Neural progenitor cell (in vitro differentiated cells): ENCODE measurements around the gene SESTD1. TPM values are rescaled to one million over a fixed set of nuclear protein-coding genes. Genes with fewer than 3 reads are reported as not detected.

Experiments used
- DNase-seq: peaks from one replicate; pipeline ENCODE4 v3.0.0-alpha.2; 2016; ENCODE audit warnings: low spot score
- H2AFZ ChIP-seq: fragments of 200-600 bp; sonication (generic); replicated peaks from 2 replicates; pipeline ENCODE4 v1.6.1; 2016; ENCODE audit warnings: antibody characterized with exemption
- H3F3A ChIP-seq: fragments of 200-600 bp; sonication (generic); 2 replicates; pipeline ENCODE4 v1.6.1; 2016; ENCODE audit warnings: antibody characterized with exemption, low read depth
- H3K27ac ChIP-seq: fragments of 200-600 bp; sonication (generic); 2 replicates; pipeline ENCODE4 v1.5.1; 2016; ENCODE audit warnings: mild to moderate bottlenecking
- H3K27me3 ChIP-seq: fragments of 200-600 bp; sonication (generic); 2 replicates; pipeline ENCODE4 v1.6.1; 2016; ENCODE audit warnings: mild to moderate bottlenecking, moderate library complexity
- H3K36me3 ChIP-seq: fragments of 200-600 bp; sonication (generic); 2 replicates; pipeline ENCODE4 v1.5.1; 2016
- H3K4me1 ChIP-seq: fragments of 200-600 bp; sonication (generic); 2 replicates; pipeline ENCODE4 v1.6.1; 2016; ENCODE audit warnings: mixed run types
- H3K4me2 ChIP-seq: fragments of 200-600 bp; sonication (generic); 2 replicates; pipeline ENCODE4 v1.6.1; 2016
- H3K4me3 ChIP-seq: fragments of 200-600 bp; sonication (generic); 2 replicates; pipeline ENCODE4 v1.5.1; 2016
- H3K79me2 ChIP-seq: fragments of 200-600 bp; sonication (generic); 2 replicates; pipeline ENCODE4 v1.6.1; 2016; ENCODE audit warnings: low read depth
- H3K9ac ChIP-seq: fragments of 200-600 bp; sonication (generic); 2 replicates; pipeline ENCODE4 v1.6.1; 2016
- H3K9me3 ChIP-seq: fragments of 200-600 bp; sonication (generic); 2 replicates; pipeline ENCODE4 v1.5.1; 2016; ENCODE audit warnings: low read depth
- H4K20me1 ChIP-seq: fragments of 200-600 bp; sonication (generic); 2 replicates; pipeline ENCODE4 v1.6.1; 2016; ENCODE audit warnings: low read depth
- H3K27ac Mint-ChIP-seq: 3 replicates; pipeline ENCODE4 v1.8.0; 2021; ENCODE audit warnings: mixed read lengths
- H3K27me3 Mint-ChIP-seq: 2 replicates; pipeline ENCODE4 v1.8.0; 2022; ENCODE audit warnings: low read depth, mild to moderate bottlenecking, inconsistent platforms, moderate library complexity, mixed read lengths; ENCODE audit not compliant: insufficient read depth
- H3K36me3 Mint-ChIP-seq: 3 replicates; pipeline ENCODE4 v1.8.0; 2021; ENCODE audit warnings: mixed read lengths
- H3K4me1 Mint-ChIP-seq: 3 replicates; pipeline ENCODE4 v1.8.0; 2021; ENCODE audit warnings: mixed read lengths
- H3K4me3 Mint-ChIP-seq: 3 replicates; pipeline ENCODE4 v1.8.0; 2021; ENCODE audit warnings: mild to moderate bottlenecking, moderate library complexity, mixed read lengths
- H3K9me3 Mint-ChIP-seq: 3 replicates; pipeline ENCODE4 v1.8.0; 2020; ENCODE audit warnings: mixed read lengths
- CTCF ChIP-seq: fragments of 200-600 bp; sonication (generic); IDR thresholded peaks from 2 replicates; pipeline ENCODE4 v1.5.1; 2017; ENCODE audit warnings: antibody characterized with exemption, mild to moderate bottlenecking
- EZH2 ChIP-seq: fragments of 200-600 bp; sonication (generic); IDR thresholded peaks from 2 replicates; pipeline ENCODE4 v1.6.1; 2017; ENCODE audit warnings: antibody characterized with exemption, mild to moderate bottlenecking, moderate library complexity
- EZH2phosphoT487 ChIP-seq: fragments of 200-600 bp; sonication (generic); IDR thresholded peaks from 2 replicates; pipeline ENCODE4 v1.6.1; 2017; ENCODE audit warnings: antibody characterized with exemption
- total RNA-seq: library from RNA; depleted of rRNA; stranded (reverse); fragments of >200 nt; gene quantifications from 2 replicates; pipeline ENCODE4 v1.2.3, GENCODE V29; 2015; ENCODE audit warnings: low replicate concordance

Gene SESTD1
- total RNA-seq, 1 donor from 2014 or later, result 43.1 TPM

GRCh38 chr2:179132076-179132475 is 132.6 kb downstream of the SESTD1 start:
- TF ChIP-seq EZH2phosphoT487 (no peak), CTCF (no peak), EZH2 (no peak)
- H3K27ac Mint-ChIP-seq, result no peak overlapping the region
- H3K36me3 Mint-ChIP-seq, result no peaks in the 10 kb centered on the region
- Histone ChIP-seq H3K27ac (peak overlapping the region; percentile 55), H2AFZ (no peak overlapping the region), H3K9me3 (no peaks in the 10 kb centered on the region), H3K4me3 (no peak overlapping the region), H3K9ac (no peak overlapping the region), H4K20me1 (no peaks in the 10 kb centered on the region), H3K36me3 (peaks cover 5% of the 10 kb centered on the region), H3F3A (no peaks in the 10 kb centered on the region), H3K4me2 (no peak overlapping the region), H3K4me1 (no peaks in the 10 kb centered on the region), H3K27me3 (no peaks in the 10 kb centered on the region), H3K79me2 (no peaks in the 10 kb centered on the region)
- H3K27me3 Mint-ChIP-seq, result no peaks in the 10 kb centered on the region
- no peak for DNase-seq
- H3K4me3 Mint-ChIP-seq, result no peak overlapping the region
- no peaks in the 10 kb centered on the region for H3K9me3 Mint-ChIP-seq
- H3K4me1 Mint-ChIP-seq, result no peaks in the 10 kb centered on the region

- Histone ChIP-seq H3F3A (no peaks in the 10 kb centered on the region), H2AFZ (no peak overlapping the region), H3K4me3 (no peak overlapping the region), H3K4me2 (no peak overlapping the region), H3K79me2 (no peaks in the 10 kb centered on the region), H3K9me3 (no peaks in the 10 kb centered on the region), H3K27ac (no peak overlapping the region), H4K20me1 (no peaks in the 10 kb centered on the region), H3K4me1 (peaks cover 9% of the 10 kb centered on the region), H3K36me3 (peaks cover 5% of the 10 kb centered on the region), H3K27me3 (no peaks in the 10 kb centered on the region), H3K9ac (no peak overlapping the region)
- H3K36me3 Mint-ChIP-seq, result no peaks in the 10 kb centered on the region
- no peak for TF ChIP-seq EZH2phosphoT487
- TF ChIP-seq CTCF, result no peak
- no peak for TF ChIP-seq EZH2
- no peaks in the 10 kb centered on the region for H3K27me3 Mint-ChIP-seq
- no peaks in the 10 kb centered on the region for H3K9me3 Mint-ChIP-seq
- no peak overlapping the region for H3K4me3 Mint-ChIP-seq
- DNase-seq, result no peak
- H3K27ac Mint-ChIP-seq, result no peak overlapping the region
- H3K4me1 Mint-ChIP-seq, result no peaks in the 10 kb centered on the region
These were observed 134.1 kb downstream of the SESTD1 start for GRCh38 chr2:179130560-179130959.

- Histone ChIP-seq H2AFZ (no peak overlapping the region), H3K27ac (no peak overlapping the region), H3K9ac (no peak overlapping the region), H4K20me1 (no peaks in the 10 kb centered on the region), H3K4me1 (peaks cover 9% of the 10 kb centered on the region), H3K9me3 (no peaks in the 10 kb centered on the region), H3K27me3 (no peaks in the 10 kb centered on the region), H3K36me3 (peaks cover 5% of the 10 kb centered on the region), H3K4me3 (no peak overlapping the region), H3K79me2 (no peaks in the 10 kb centered on the region), H3F3A (no peaks in the 10 kb centered on the region), H3K4me2 (no peak overlapping the region)
- TF ChIP-seq CTCF (peak; percentile 74), EZH2 (no peak)
- DNase-seq, result peak; percentile 5
- Mint-ChIP-seq H3K27me3 (no peaks in the 10 kb centered on the region), H3K4me3 (no peak overlapping the region), H3K4me1 (no peaks in the 10 kb centered on the region), H3K9me3 (no peaks in the 10 kb centered on the region), H3K36me3 (no peaks in the 10 kb centered on the region), H3K27ac (no peak overlapping the region)
These were observed 134.9 kb downstream of the SESTD1 start for GRCh38 chr2:179129574-179130238.
